Small intestine (tissue), 7 donors: Measurements from ENCODE around the gene POLR1C. TPM values are rescaled to one million over a fixed set of nuclear protein-coding genes. Genes with fewer than 3 reads are reported as not detected.

Source experiments
- DNase-seq, 2 donors: peaks; one replicate each; pipeline versions ENCODE4 v3.0.0 to v3.0.0-alpha.2; 2013
- FAIRE-seq: peaks from 2 replicates; lab custom pipeline; 2012; peaks lifted over from hg19 to GRCh38; lab: Jason Lieb, UNC
- H3K27ac ChIP-seq, 3 donors: one replicate each; pipeline ENCODE4 v1.5.1; 2013; ENCODE audit warnings: low read length in 2 of 3, mild to moderate bottlenecking in 2 of 3, control low read depth in 1 of 3, inconsistent platforms in 1 of 3, low read depth in 1 of 3, moderate library complexity in 1 of 3
- H3K27me3 ChIP-seq, 3 donors: one replicate each; pipeline ENCODE4 v1.6.1; 2013; ENCODE audit warnings: low read length in 3 of 3, inconsistent platforms in 1 of 3; ENCODE audit not compliant: control insufficient read depth in 3 of 3, insufficient read depth in 3 of 3
- H3K36me3 ChIP-seq, 3 donors: one replicate each; pipeline ENCODE4 v1.6.1; 2013; ENCODE audit warnings: low read length in 3 of 3, inconsistent platforms in 1 of 3, low read depth in 1 of 3, mild to moderate bottlenecking in 1 of 3, moderate library complexity in 1 of 3; ENCODE audit not compliant: control insufficient read depth in 3 of 3, insufficient read depth in 2 of 3
- H3K4me1 ChIP-seq, 3 donors: one replicate each; pipeline ENCODE4 v1.6.1; 2013; ENCODE audit warnings: low read length in 2 of 3, inconsistent platforms in 1 of 3, low read depth in 1 of 3, mild to moderate bottlenecking in 1 of 3, moderate library complexity in 1 of 3; ENCODE audit not compliant: control insufficient read depth in 3 of 3, insufficient read depth in 2 of 3
- H3K4me3 ChIP-seq, 3 donors: one replicate each; pipeline ENCODE4 v1.5.1; 2013; ENCODE audit warnings: low read length in 3 of 3, control low read depth in 1 of 3, inconsistent platforms in 1 of 3, low read depth in 1 of 3, mild to moderate bottlenecking in 1 of 3, moderate library complexity in 1 of 3
- H3K9me3 ChIP-seq, 2 donors: one replicate each; pipeline ENCODE4 v1.6.1; 2013; ENCODE audit warnings: low read depth in 1 of 2, low read length in 1 of 2; ENCODE audit not compliant: control insufficient read depth in 2 of 2, insufficient read depth in 1 of 2
- WGBS, 3 donors: extraction: QIAGEN DNeasy Blood & Tissue Kit; methylation state at CpG; one replicate each; pipeline ENCODE4 v1.1.7; 2013; 5-methylcytosine and 5-hydroxymethylcytosine counted together
- polyA plus RNA-seq, 4 donors: library from polyadenylated mRNA; stranded (reverse) in 3 of 4; unstranded in 1 of 4; fragments of 200-250 nt in 3 of 4; fragments of 120-200 nt in 1 of 4; gene quantifications; one replicate each; pipeline versions ENCODE4 v1.2.1 to v1.2.3, GENCODE V29; 2013
- donor health status: healthy with polysubstance abuse.
- donor health status: control.
- donor health status: control.
- donor health status: Bipolar disorder and iron deficiency.
- donor health status: healthy.

Gene POLR1C
- polyA plus RNA-seq, 4 donors: 10.0 to 38.7 (median 23.7) TPM

DNA sequence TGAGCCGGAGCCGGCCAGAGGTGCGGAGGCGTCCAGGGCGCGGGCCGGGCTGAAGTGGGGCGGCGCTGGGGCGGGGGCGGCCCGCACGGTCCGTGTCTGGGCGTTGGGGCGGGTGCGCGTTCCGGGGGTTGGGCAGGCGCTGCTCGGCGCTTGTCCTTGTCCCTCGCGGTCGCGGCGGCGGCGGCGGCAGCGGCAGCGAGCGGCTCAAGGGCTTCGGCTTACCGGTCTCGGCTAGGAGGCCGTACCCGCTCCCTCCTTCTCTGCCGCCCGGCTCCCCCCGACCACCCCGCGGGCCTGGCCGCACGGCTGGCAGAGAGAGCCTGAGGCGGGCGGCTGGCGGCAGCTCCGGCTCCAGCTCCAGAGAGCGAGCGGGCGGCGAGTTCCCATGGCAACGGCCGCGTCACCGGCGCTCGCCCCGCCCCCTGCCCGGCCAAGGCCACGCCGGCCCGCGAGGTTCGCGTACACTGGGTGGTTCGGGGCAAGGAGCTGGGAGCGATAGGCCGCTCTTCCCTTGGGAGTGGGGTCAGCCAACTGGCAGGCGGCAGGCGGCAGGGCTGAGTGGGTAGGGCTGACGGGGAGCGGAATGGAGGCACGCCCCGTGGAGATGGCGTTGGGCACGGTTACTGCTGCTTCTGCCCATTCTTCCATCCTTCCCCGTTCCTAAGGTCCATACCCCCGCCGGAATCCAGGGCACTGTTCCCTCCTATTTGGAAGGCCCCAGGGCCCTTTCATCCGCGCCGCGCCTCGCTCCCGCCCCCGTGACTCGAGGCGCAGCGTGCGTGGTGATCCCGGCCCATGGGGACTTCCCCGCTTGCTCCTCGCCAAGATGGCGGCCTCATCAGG is 6.7 kb upstream of the POLR1C start, which contains the start of gene LRRC73:
LRRC73 (minus strand) TSS at position 363 of the 843 bp plus-strand sequence. CDS start 561 bp downstream, outside the sequence.
- H3K4me3 ChIP-seq: peak within 1 kb of the TSS; percentile 33 to 67 (median 41)
- FAIRE-seq: no peak
- H3K9me3 ChIP-seq: no peaks in the 10 kb centered on the region
- peaks cover 0 to 29% (median 4%) of the 10 kb centered on the region in 3 donors for H3K4me1 ChIP-seq
- 3 to 9% (median 6%) methylated on average over 58 to 96 of the region's 96 CpGs for WGBS, 3 donors
- H3K36me3 ChIP-seq: peaks cover 12 to 51% (median 15%) of the 10 kb centered on the region in 3 donors
- peaks cover 0 to 16% (median 0%) of the 10 kb centered on the region in 3 donors for H3K27me3 ChIP-seq
- peak; percentile 87 to 92 for DNase-seq
- peak within 1 kb of the TSS; percentile 49 to 82 (median 78) for H3K27ac ChIP-seq

DNA sequence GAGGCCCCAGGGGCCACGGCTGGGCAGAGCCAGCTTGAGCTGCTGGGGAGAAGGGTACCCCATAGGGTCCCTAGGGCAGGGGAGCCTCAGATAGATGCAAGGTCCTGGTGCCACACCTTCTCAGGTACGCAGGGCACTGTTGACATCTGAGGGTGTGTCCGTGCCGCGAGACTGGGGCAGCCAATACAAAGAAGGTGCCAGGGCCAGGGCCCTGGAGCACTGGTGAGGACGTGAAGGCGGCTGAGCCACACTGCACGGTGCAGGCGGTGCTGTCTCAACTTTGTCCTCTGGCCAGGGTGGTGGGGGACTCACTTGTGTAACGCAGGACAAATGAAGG is 6.1 kb upstream of the POLR1C start:
- Histone ChIP-seq H3K27me3 (peaks cover 0 to 16% (median 0%) of the 10 kb centered on the region in 3 donors), H3K4me1 (peaks cover 2 to 35% (median 4%) of the 10 kb centered on the region in 3 donors), H3K4me3 (peak overlapping the region in 2 of 3 donors; percentile 41 to 67), H3K27ac (peak overlapping the region; percentile 49 to 82 (median 78)), H3K36me3 (peaks cover 10 to 51% (median 15%) of the 10 kb centered on the region in 3 donors), H3K9me3 (no peaks in the 10 kb centered on the region)
- DNase-seq (peak; percentile 67 to 88), FAIRE-seq (no peak)
- 25 to 59% (median 40%) methylated on average over 10 of the region's 10 CpGs for WGBS, 3 donors

GRCh38 chr6:43511824-43512415 is 5.0 kb upstream of the POLR1C start:
- Histone ChIP-seq H3K27ac (no peak overlapping the region), H3K9me3 (no peaks in the 10 kb centered on the region), H3K4me1 (peaks cover 4 to 37% (median 4%) of the 10 kb centered on the region in 3 donors), H3K27me3 (peaks cover 0 to 16% (median 0%) of the 10 kb centered on the region in 3 donors), H3K36me3 (peaks cover 10 to 43% (median 15%) of the 10 kb centered on the region in 3 donors), H3K4me3 (no peak overlapping the region)
- DNase-seq: no peak
- WGBS, 3 donors: 87 to 97% (median 94%) methylated on average over 11 of the region's 11 CpGs
- FAIRE-seq: no peak

DNA sequence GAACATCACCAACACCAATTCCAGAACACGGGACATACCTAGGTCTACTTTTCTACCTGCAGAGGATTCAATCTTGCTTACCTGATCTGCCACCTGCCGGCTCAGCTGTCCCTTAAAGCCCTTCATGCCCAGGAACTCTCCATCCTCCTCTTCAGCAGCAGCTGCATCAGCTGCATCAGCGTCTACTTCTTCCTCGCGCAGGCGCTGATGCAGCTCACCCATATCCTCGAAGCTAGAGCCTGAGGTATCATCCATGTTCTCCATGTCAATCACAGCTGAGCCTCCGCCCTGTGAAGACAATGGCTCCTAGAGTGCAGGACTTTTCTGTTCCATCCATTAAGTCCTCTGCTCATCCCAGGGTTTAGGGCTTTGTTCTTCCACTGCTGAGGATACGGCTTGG is 1.1 kb upstream of the POLR1C start:
- no peak for FAIRE-seq
- Histone ChIP-seq H3K27me3 (no peaks in the 10 kb centered on the region), H3K27ac (peak overlapping the region in 1 of 3 donors; percentile 83), H3K4me1 (peaks cover 1 to 20% (median 8%) of the 10 kb centered on the region in 3 donors), H3K36me3 (peaks cover 10 to 57% (median 26%) of the 10 kb centered on the region in 3 donors), H3K9me3 (no peaks in the 10 kb centered on the region), H3K4me3 (peak overlapping the region; percentile 57 to 99 (median 92))
- WGBS, 3 donors: 51 to 74% (median 64%) methylated on average over 9 of the region's 9 CpGs
- DNase-seq: no peak

GRCh38 chr6:43516367-43516696 is 557 bp upstream of the POLR1C start:
- 0 to 1% (median 1%) methylated on average over 10 of the region's 10 CpGs for WGBS, 3 donors
- DNase-seq (no peak), FAIRE-seq (no peak)
- Histone ChIP-seq H3K4me3 (peak overlapping the region; percentile 57 to 99 (median 92)), H3K27ac (peak overlapping the region in 2 of 3 donors; percentile 83 to 89), H3K36me3 (peaks cover 14 to 58% (median 28%) of the 10 kb centered on the region in 3 donors), H3K9me3 (no peaks in the 10 kb centered on the region), H3K27me3 (no peaks in the 10 kb centered on the region), H3K4me1 (peaks cover 0 to 19% (median 8%) of the 10 kb centered on the region in 3 donors)

DNA sequence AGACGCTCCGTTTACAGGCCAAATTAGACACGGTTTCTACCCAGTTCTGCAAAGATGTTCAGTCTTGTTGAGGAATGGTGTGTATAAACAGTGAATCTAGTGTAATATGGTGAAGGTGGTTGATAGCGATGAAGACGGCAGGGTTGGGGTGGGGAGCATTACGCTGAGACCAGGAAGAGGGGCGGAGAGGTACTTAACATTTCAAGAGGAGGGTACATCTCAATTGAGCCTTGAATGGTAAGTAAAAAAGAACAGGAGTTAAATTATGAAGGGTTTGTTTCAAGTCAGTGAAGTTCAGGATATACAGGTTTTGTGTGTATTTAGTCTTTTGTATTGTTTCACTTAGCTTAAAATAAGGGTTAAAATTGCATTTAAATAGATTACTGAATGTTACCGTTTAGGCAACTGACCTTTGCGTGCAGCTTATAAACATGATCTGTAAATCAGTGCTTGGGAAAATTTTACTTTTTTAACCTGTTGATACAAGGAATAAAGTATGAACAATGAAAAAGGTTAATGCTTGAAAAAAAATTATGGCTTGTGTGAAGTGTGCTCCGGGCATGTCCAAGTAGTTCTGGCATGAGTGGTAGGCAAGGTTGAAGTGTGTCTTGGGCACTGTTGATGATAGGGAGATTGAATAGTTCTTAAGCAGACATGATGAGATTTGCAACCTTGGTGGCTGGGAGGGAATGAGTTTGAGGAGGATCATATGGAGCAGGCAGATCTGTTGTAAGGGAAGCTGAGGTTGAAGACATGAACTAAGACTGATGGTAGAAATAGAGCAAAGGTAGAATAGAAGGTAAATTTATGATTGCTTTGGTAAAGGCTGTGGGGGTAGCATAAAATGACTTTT is 842 bp downstream of the POLR1C start:
- WGBS, 3 donors: 1 to 3% (median 3%) methylated on average over 10 of the region's 10 CpGs
- Histone ChIP-seq H3K27ac (peak overlapping the region in 1 of 3 donors; percentile 8), H3K4me3 (peak overlapping the region; percentile 57 to 99 (median 64)), H3K27me3 (no peaks in the 10 kb centered on the region), H3K4me1 (peaks cover 0 to 19% (median 8%) of the 10 kb centered on the region in 3 donors), H3K36me3 (peaks cover 14 to 56% (median 25%) of the 10 kb centered on the region in 3 donors), H3K9me3 (no peaks in the 10 kb centered on the region)
- no peak for DNase-seq
- no peak for FAIRE-seq

DNA sequence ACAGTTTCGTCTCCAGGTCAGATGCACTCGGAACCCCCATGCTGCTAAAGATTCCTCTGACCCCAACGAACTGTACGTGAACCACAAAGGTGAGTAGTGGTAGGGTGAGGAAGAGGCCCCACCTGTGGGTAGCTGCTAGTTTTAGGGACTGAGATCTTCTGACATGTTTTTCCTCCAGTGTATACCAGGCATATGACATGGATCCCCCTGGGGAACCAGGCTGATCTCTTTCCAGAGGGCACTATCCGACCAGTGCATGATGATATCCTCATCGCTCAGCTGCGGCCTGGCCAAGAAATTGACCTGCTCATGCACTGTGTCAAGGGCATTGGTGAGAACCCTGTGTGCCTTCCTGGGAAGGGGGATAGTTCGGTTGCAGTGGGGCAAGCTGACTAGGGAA is 3.2 kb downstream of the POLR1C start:
- no peaks in the 10 kb centered on the region for H3K27me3 ChIP-seq
- H3K36me3 ChIP-seq: peaks cover 16 to 63% (median 30%) of the 10 kb centered on the region in 3 donors
- H3K4me1 ChIP-seq: peaks cover 0 to 18% (median 8%) of the 10 kb centered on the region in 3 donors
- FAIRE-seq (no peak), DNase-seq (no peak)
- H3K4me3 ChIP-seq: no peak overlapping the region
- 91 to 94% (median 93%) methylated on average over 8 of the region's 8 CpGs for WGBS, 3 donors
- H3K9me3 ChIP-seq: no peaks in the 10 kb centered on the region
- H3K27ac ChIP-seq: no peak overlapping the region
